ENCODE measurements around the gene TRAPPC6A. TPM values are rescaled to one million over a fixed set of nuclear protein-coding genes. Genes with fewer than 3 reads are reported as not detected.

Gene TRAPPC6A
- total and polyA plus RNA-seq, 9 of the 15 experiments (the other 6 are each of a cell fraction or from before 2014, with no cell fraction given), result 0.82 to 23.6 (median 11.6) TPM

- H3K9ac ChIP-seq (ENCODE audit: insufficient read depth in 1 of 2, low read depth in 2 of 2, low read length in 2 of 2), result no peak overlapping the region
- H3K36me3 ChIP-seq (ENCODE audit: control insufficient read depth, insufficient read depth, low read length), result no peaks in the 10 kb centered on the region
- no peak overlapping the region for H2AFZ ChIP-seq (ENCODE audit: low read depth, low read length)
- H3K27me3 ChIP-seq (ENCODE audit: control insufficient read depth in 2 of 2, insufficient read depth in 2 of 2, low read length in 2 of 2), result no peaks in the 10 kb centered on the region
- intact Hi-C loops (cut with micrococcal nuclease), result loop anchor here (5.0 kb wide), 1 partner anchor 173 kb away; no protein-coding TSS in a partner anchor
- H3K79me2 ChIP-seq (ENCODE audit: control insufficient read depth, insufficient read depth, low read length), result no peaks in the 10 kb centered on the region
- H4K20me1 ChIP-seq (replicated peaks; ENCODE audit: control insufficient read depth, insufficient read depth, low read length), result no peaks in the 10 kb centered on the region
- no peak overlapping the region for H3K27ac ChIP-seq (ENCODE audit: extremely low read depth, low read depth, low read length)
- H3K4me2 ChIP-seq (ENCODE audit: insufficient read depth, low read length), result no peak overlapping the region
- CTCF ChIA-PET (ENCODE audit: low intra/inter-chr PET ratio), result no interaction called here
- DNase-seq (ENCODE audit: extremely low read depth in 1 of 4, low spot score in 3 of 4) (no peak), ATAC-seq (no peak), FAIRE-seq (no peak)
- TF ChIP-seq TRIM28 (IDR thresholded peaks at IDR 0.05) (0 out of 2 replicates have a peak, but pooled peaks have one; percentile 53), MXD1 (CRISPR knock-in tag; IDR thresholded peaks at IDR 0.05; ENCODE audit: borderline replicate concordance, poor library complexity, severe bottlenecking) (no peak)
- H3K9me1 ChIP-seq (ENCODE audit: control insufficient read depth, insufficient read depth, low read length), result no peaks in the 10 kb centered on the region
- H3K4me3 ChIP-seq, result no peak overlapping the region
- POLR2A ChIA-PET, result interaction anchor here (0.8 kb wide), 1 partner anchor 9 kb away, joined by 4 read pairs; no protein-coding TSS in a partner anchor
- 29% methylated on average over 1 of the region's 1 CpG for WGBS (ENCODE audit: insufficient coverage, low coverage, missing lambda C conversion rate)
- no peaks in the 10 kb centered on the region for H3K9me3 ChIP-seq (replicated peaks; ENCODE audit: control insufficient read depth, insufficient read depth, low read depth, low read length)
- no TSS peak for BruUV-seq (replicated peaks)
- in situ Hi-C loops (cut with MboI), result no loop called here
- peaks cover 4 to 7% of the 10 kb centered on the region in 2 experiments; a peak in 4 of 5 replicates for H3K4me1 ChIP-seq (replicated peaks in 1 of 2; ENCODE audit: control insufficient read depth in 2 of 2, insufficient read depth in 2 of 2, low read length in 2 of 2)
Observed at GRCh38 chr19:45189971-45190370, 11.9 kb upstream of the TRAPPC6A start.

GRCh38 chr19:45187421-45188100 is 9.5 kb upstream of the TRAPPC6A start:
- no peaks in the 10 kb centered on the region for H4K20me1 ChIP-seq (replicated peaks; ENCODE audit: control insufficient read depth, insufficient read depth, low read length)
- H3K27ac ChIP-seq (ENCODE audit: extremely low read depth, low read depth, low read length), result no peak overlapping the region
- no peak overlapping the region for H3K4me3 ChIP-seq
- no peak overlapping the region for H3K4me2 ChIP-seq (ENCODE audit: insufficient read depth, low read length)
- H3K79me2 ChIP-seq (ENCODE audit: control insufficient read depth, insufficient read depth, low read length), result no peaks in the 10 kb centered on the region
- H3K4me1 ChIP-seq (replicated peaks in 1 of 2; ENCODE audit: control insufficient read depth in 2 of 2, insufficient read depth in 2 of 2, low read length in 2 of 2), result peaks cover 2 to 9% of the 10 kb centered on the region in 2 experiments; a peak in 4 of 5 replicates
- intact Hi-C loops (cut with micrococcal nuclease), result loop anchor here (1.0 to 5.0 kb wide), 2 partner anchors 25 to 170 kb away; no protein-coding TSS in a partner anchor
- in situ Hi-C loops (cut with MboI), result no loop called here
- POLR2A ChIA-PET, result interaction anchor here (0.6 kb wide), 1 partner anchor 151 kb away, joined by 3 read pairs; no protein-coding TSS in a partner anchor
- no peaks in the 10 kb centered on the region for H3K9me3 ChIP-seq (replicated peaks; ENCODE audit: control insufficient read depth, insufficient read depth, low read depth, low read length)
- no peaks in the 10 kb centered on the region for H3K27me3 ChIP-seq (ENCODE audit: control insufficient read depth in 2 of 2, insufficient read depth in 2 of 2, low read length in 2 of 2)
- peak; percentile 75 for ATAC-seq
- DNase-seq (ENCODE audit: extremely low read depth in 1 of 4, low spot score in 3 of 4), result peak; percentile 59 to 66 (median 64)
- no TSS peak for BruUV-seq (replicated peaks)
- no peak overlapping the region for H3K9ac ChIP-seq (ENCODE audit: insufficient read depth in 1 of 2, low read depth in 2 of 2, low read length in 2 of 2)
- no peaks in the 10 kb centered on the region for H3K9me1 ChIP-seq (ENCODE audit: control insufficient read depth, insufficient read depth, low read length)
- peak overlapping the region; percentile 55 for H2AFZ ChIP-seq (ENCODE audit: low read depth, low read length)
- H3K36me3 ChIP-seq (ENCODE audit: control insufficient read depth, insufficient read depth, low read length), result no peaks in the 10 kb centered on the region
- 31% methylated on average over 12 of the region's 12 CpGs for WGBS (ENCODE audit: insufficient coverage, low coverage, missing lambda C conversion rate)
- peak; percentile 85 for FAIRE-seq
- CTCF ChIA-PET (ENCODE audit: low intra/inter-chr PET ratio), result no interaction called here
- TF ChIP-seq POLR2AphosphoS2 (IDR thresholded peaks at IDR 0.05; ENCODE audit: low read length) (no peak), NEUROD1 (IDR thresholded peaks at IDR 0.05; ENCODE audit: borderline replicate concordance, low read depth, low read length, partially characterized antibody) (no peak), ZBTB7A (IDR thresholded peaks at IDR 0.05; ENCODE audit: borderline replicate concordance, control insufficient read depth, low read depth, low read length) (peak; percentile 82), RNF2 (IDR thresholded peaks at IDR 0.05) (no peak), CTCF (IDR thresholded peaks at IDR 0.05 in 2 of 3, conservative IDR thresholded peaks at IDR 0.05 in 1 of 3; ENCODE audit: insufficient read depth in 2 of 3, low read depth in 1 of 3, low read length in 3 of 3) (peak; percentile 68 to 74 (median 70)), ZNF778 (CRISPR knock-in tag; IDR thresholded peaks at IDR 0.05) (no peak), ZNF699 (CRISPR knock-in tag; IDR thresholded peaks at IDR 0.05; ENCODE audit: insufficient replicate concordance) (no peak), HDAC8 (tag; IDR thresholded peaks at IDR 0.05) (no peak), BRCA1 (IDR thresholded peaks at IDR 0.05) (no peak), BRCA1 (CRISPR knock-in tag; IDR thresholded peaks at IDR 0.05) (no peak)

Measured in K562 (cell line).